Neural progenitor cell (in vitro differentiated cells): Measurements from ENCODE around the gene SSBP3.

ENCODE experiments used
- EZH2 ChIP-seq: fragments of 200-600 bp; sonication (generic); IDR thresholded peaks from 2 replicates; pipeline ENCODE4 v1.6.1; 2017; ENCODE audit warnings: antibody characterized with exemption, mild to moderate bottlenecking, moderate library complexity
- EZH2phosphoT487 ChIP-seq: fragments of 200-600 bp; sonication (generic); IDR thresholded peaks from 2 replicates; pipeline ENCODE4 v1.6.1; 2017; ENCODE audit warnings: antibody characterized with exemption
- TF ChIP-seq, protein P1 (sequence below): fragments of 200-600 bp; sonication (generic); IDR thresholded peaks from 2 replicates; pipeline ENCODE4 v1.5.1; 2017; ENCODE audit warnings: antibody characterized with exemption, mild to moderate bottlenecking

DNA sequence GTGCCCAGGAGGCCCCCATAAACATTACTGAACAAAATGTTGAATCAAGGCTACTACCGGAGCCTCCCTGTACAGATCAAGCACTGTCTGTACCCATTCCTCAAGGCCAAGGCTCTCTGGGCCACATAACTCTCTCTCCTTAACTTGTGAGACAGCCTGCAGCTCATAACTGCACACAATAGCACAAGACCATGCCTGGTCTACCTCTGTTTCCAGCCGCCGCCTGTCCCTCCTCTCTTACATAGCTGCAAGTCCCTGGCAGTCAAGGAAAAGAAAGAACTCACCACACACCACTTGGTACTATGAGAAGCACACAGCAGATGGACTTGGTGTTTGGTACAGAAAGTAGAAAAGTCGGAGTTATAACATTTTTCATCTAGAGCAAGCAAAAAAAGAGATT lies 91.1 kb downstream of the SSBP3 start:
- TF ChIP-seq, protein P1, sequence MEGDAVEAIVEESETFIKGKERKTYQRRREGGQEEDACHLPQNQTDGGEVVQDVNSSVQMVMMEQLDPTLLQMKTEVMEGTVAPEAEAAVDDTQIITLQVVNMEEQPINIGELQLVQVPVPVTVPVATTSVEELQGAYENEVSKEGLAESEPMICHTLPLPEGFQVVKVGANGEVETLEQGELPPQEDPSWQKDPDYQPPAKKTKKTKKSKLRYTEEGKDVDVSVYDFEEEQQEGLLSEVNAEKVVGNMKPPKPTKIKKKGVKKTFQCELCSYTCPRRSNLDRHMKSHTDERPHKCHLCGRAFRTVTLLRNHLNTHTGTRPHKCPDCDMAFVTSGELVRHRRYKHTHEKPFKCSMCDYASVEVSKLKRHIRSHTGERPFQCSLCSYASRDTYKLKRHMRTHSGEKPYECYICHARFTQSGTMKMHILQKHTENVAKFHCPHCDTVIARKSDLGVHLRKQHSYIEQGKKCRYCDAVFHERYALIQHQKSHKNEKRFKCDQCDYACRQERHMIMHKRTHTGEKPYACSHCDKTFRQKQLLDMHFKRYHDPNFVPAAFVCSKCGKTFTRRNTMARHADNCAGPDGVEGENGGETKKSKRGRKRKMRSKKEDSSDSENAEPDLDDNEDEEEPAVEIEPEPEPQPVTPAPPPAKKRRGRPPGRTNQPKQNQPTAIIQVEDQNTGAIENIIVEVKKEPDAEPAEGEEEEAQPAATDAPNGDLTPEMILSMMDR, result no peak
- no peak for TF ChIP-seq EZH2
- TF ChIP-seq EZH2phosphoT487, result no peak
